GM12878 (cell line): Measurements from ENCODE around the gene C6orf52. TPM values are rescaled to one million over a fixed set of nuclear protein-coding genes. Genes with fewer than 3 reads are reported as not detected.

Experiments used
- ATAC-seq: fragments of 200-7000 bp; cut with Tn5 transposase; 3 replicates; pipeline ENCODE4 v1.9.1; 2020; ENCODE audit warnings: mild to moderate bottlenecking, moderate library complexity
- BruUV-seq: library from RNA; stranded (reverse); fragments of 400-500 nt; replicated peaks from 2 replicates; lab custom pipeline; 2021; lab: Mats Ljungman, UMichigan
- CTCF ChIA-PET: fragments of 300-600 bp; sonication (Branson Sonifier 250); formaldehyde crosslinking; extraction: SDS; loops from one replicate; lab custom pipeline; 2021; ENCODE audit warnings: inconsistent platforms; lab: Yijun Ruan, JAX
- POLR2A ChIA-PET: fragments of 350-600 bp; formaldehyde crosslinking; extraction: SDS; loops from one replicate; lab custom pipeline; 2021; ENCODE audit warnings: inconsistent platforms; lab: Charles Lee
- RAD21 ChIA-PET: fragments of 300-600 bp; sonication (Branson Sonifier 250); formaldehyde crosslinking; loops from one replicate; lab custom pipeline; 2023; ENCODE audit warnings: antibody characterized with exemption; ENCODE audit not compliant: unreplicated experiment; lab: Charles Lee
- SMC1A ChIA-PET: fragments of 300-600 bp; sonication (Branson Sonifier 250); formaldehyde crosslinking; loops from one replicate; lab custom pipeline; 2023; ENCODE audit not compliant: unreplicated experiment, uncharacterized antibody; lab: Charles Lee
- DNase-seq: peaks from one replicate; pipeline ENCODE4 v3.0.0-alpha.2; 2011; ENCODE audit warnings: low read depth, low spot score
- FAIRE-seq: peaks from 3 replicates; lab custom pipeline; 2011; peaks lifted over from hg19 to GRCh38; lab: Jason Lieb, UNC
- H2AFZ ChIP-seq: 2 replicates; pipeline ENCODE4 v1.6.0; 2011; ENCODE audit warnings: low read depth, low read length, control low read depth; ENCODE audit not compliant: control insufficient read depth
- H3K27ac ChIP-seq: 2 replicates; pipeline ENCODE4 v1.5.1; 2011; ENCODE audit warnings: control low read depth; ENCODE audit not compliant: control insufficient read depth, insufficient read depth
- H3K27me3 ChIP-seq, 2 experiments: replicated peaks in 1 of 2; 2 replicates each; pipeline versions ENCODE4 v1.6.0 to v1.6.1; 2011; ENCODE audit warnings: low read length in 1 of 2; ENCODE audit not compliant: control insufficient read depth in 2 of 2, insufficient read depth in 2 of 2
- H3K36me3 ChIP-seq, 2 experiments: 2 replicates each; pipeline ENCODE4 v1.5.1; 2011; ENCODE audit warnings: low read length in 1 of 2; ENCODE audit not compliant: control insufficient read depth in 2 of 2, insufficient read depth in 2 of 2
- H3K4me1 ChIP-seq: 2 replicates; pipeline ENCODE4 v1.6.1; 2011; ENCODE audit warnings: mild to moderate bottlenecking, low read length, moderate library complexity, mixed read lengths; ENCODE audit not compliant: control insufficient read depth, insufficient read depth
- H3K4me2 ChIP-seq: 2 replicates; pipeline ENCODE4 v1.6.0; 2011; ENCODE audit warnings: control low read depth; ENCODE audit not compliant: control insufficient read depth, insufficient read depth
- H3K4me3 ChIP-seq: fragments of 200-600 bp; sonication (generic); 2 replicates; pipeline ENCODE4 v1.5.1; 2016
- H3K79me2 ChIP-seq: 2 replicates; pipeline ENCODE4 v1.6.0; 2011; ENCODE audit warnings: low read length; ENCODE audit not compliant: control insufficient read depth, insufficient read depth
- H3K9ac ChIP-seq: 2 replicates; pipeline ENCODE4 v1.8.0; 2011; ENCODE audit warnings: low read length, control low read depth, mixed read lengths; ENCODE audit not compliant: control insufficient read depth, insufficient read depth
- H3K9me3 ChIP-seq: replicated peaks from 3 replicates; pipeline ENCODE4 v1.5.1; 2011; ENCODE audit warnings: mild to moderate bottlenecking, low read length; ENCODE audit not compliant: control insufficient read depth, insufficient read depth
- H4K20me1 ChIP-seq: 2 replicates; pipeline ENCODE4 v1.6.0; 2011; ENCODE audit not compliant: control insufficient read depth, insufficient read depth
- ATF3 ChIP-seq: IDR thresholded peaks from 2 replicates; pipeline ENCODE4 v1.6.1; 2011; ENCODE audit warnings: low read depth, mild to moderate bottlenecking, low read length, moderate library complexity, borderline replicate concordance; ENCODE audit errors: extremely low read depth
- CTCF ChIP-seq, 3 experiments: IDR thresholded peaks in 2 of 3; conservative IDR thresholded peaks in 1 of 3; 2 replicates each; pipeline ENCODE4 v1.5.1; 2011; ENCODE audit warnings: low read depth in 3 of 3, low read length in 3 of 3, mild to moderate bottlenecking in 3 of 3, control low read depth in 2 of 3, moderate library complexity in 2 of 3, inconsistent platforms in 1 of 3, mixed read lengths in 1 of 3; ENCODE audit not compliant: control insufficient read depth in 2 of 3, insufficient read depth in 1 of 3; ENCODE audit errors: extremely low read depth in 1 of 3
- HDAC6 ChIP-seq: fragments of 200-600 bp; sonication (generic); IDR thresholded peaks from one replicate; pipeline ENCODE4 v1.8.0; 2017; ENCODE audit warnings: antibody characterized with exemption; ENCODE audit not compliant: unreplicated experiment
- JUNB ChIP-seq: IDR thresholded peaks from 2 replicates; pipeline ENCODE4 v1.6.1; 2016; ENCODE audit warnings: antibody characterized with exemption, mild to moderate bottlenecking
- KDM1A ChIP-seq: fragments of 200-600 bp; sonication (generic); IDR thresholded peaks from 2 replicates; pipeline ENCODE4 v1.6.1; 2016; ENCODE audit warnings: borderline replicate concordance
- NFYB ChIP-seq: IDR thresholded peaks from 2 replicates; pipeline ENCODE4 v1.6.1; 2011; ENCODE audit warnings: low read depth, mild to moderate bottlenecking, low read length, improper control_type of control experiment, moderate library complexity; ENCODE audit not compliant: insufficient read depth
- POU2F2 ChIP-seq: IDR thresholded peaks from 3 replicates; pipeline ENCODE4 v1.6.1; 2011; ENCODE audit warnings: low read depth, mild to moderate bottlenecking, low read length, borderline replicate concordance
- SMC3 ChIP-seq: IDR thresholded peaks from 2 replicates; pipeline ENCODE4 v1.6.1; 2011; ENCODE audit warnings: low read length, improper control_type of control experiment, borderline replicate concordance
- STAT3 ChIP-seq: IDR thresholded peaks from 2 replicates; pipeline ENCODE4 v1.6.1; 2011; ENCODE audit warnings: low read depth, low read length, improper control_type of control experiment
- SUPT20H ChIP-seq: IDR thresholded peaks from 2 replicates; pipeline ENCODE4 v1.6.1; 2011; ENCODE audit warnings: low read depth, mild to moderate bottlenecking, low read length, moderate library complexity, borderline replicate concordance; ENCODE audit not compliant: control insufficient read depth
- TCF7 ChIP-seq: IDR thresholded peaks from 2 replicates; pipeline ENCODE4 v1.6.1; 2014; ENCODE audit warnings: antibody characterized with exemption, borderline replicate concordance
- WGBS: methylation state at CpG from one replicate; pipeline ENCODE4 v1.1.6; 2016; ENCODE audit warnings: low lambda C conversion rate; ENCODE audit not compliant: insufficient replicate concordance, insufficient coverage; ENCODE audit errors: missing lambda C conversion rate; 5-methylcytosine and 5-hydroxymethylcytosine counted together
- in situ Hi-C: fragments of 300-500 bp; cut with MboI; formaldehyde crosslinking; loops from 9 replicates; pipeline ENCODE4 v1.14.3; 2018; ENCODE audit warnings: mixed read lengths
- intact Hi-C: fragments of 100-400 bp; cut with micrococcal nuclease; formaldehyde crosslinking; loops from one replicate; pipeline ENCODE4 v1.14.2; 2022; ENCODE audit not compliant: unreplicated experiment
- polyA plus RNA-seq, 11 experiments: library from polyadenylated mRNA; depleted of rRNA in 4 of 11; unstranded in 6 of 11; stranded (reverse) in 5 of 11; fragments of >200 nt; fragmentation: Nextera tagmentation in 4 of 11; fragmentation: Illumina TruSeq in 1 of 11; extraction: Ambion mirVana in 4 of 11; extraction: Trizol in 1 of 11; gene quantifications; 1 replicate in 1 of 11; 2 replicates in 10 of 11; pipeline versions ENCODE4 v1.2.1 to v1.2.3, GENCODE V29; 2011 to 2016; ENCODE audit warnings: inconsistent platforms in 2 of 11, missing spikeins in 2 of 11, low read depth in 1 of 11
- total RNA-seq, 4 experiments: library from RNA; depleted of rRNA in 3 of 4; stranded (reverse); fragments of >200 nt in 3 of 4; fragmentation: Illumina TruSeq in 1 of 4; extraction: Trizol in 1 of 4; gene quantifications; 2 replicates each; pipeline versions ENCODE4 v1.2.1 to v1.2.3, GENCODE V29; 2013 to 2021
- TF ChIP-seq, protein P1 (sequence below): fragments of 450-650 bp; IDR thresholded peaks from 2 replicates; pipeline ENCODE4 v1.6.1; 2017; ENCODE audit warnings: mild to moderate bottlenecking, low read depth, inconsistent platforms; ENCODE audit not compliant: poor library complexity, severe bottlenecking

The C6orf52 gene
- total and polyA plus RNA-seq, 10 of the 15 experiments (the other 5 are each of a cell fraction or from before 2014, with no cell fraction given): 2.7 to 15.1 (median 4.9) TPM

DNA sequence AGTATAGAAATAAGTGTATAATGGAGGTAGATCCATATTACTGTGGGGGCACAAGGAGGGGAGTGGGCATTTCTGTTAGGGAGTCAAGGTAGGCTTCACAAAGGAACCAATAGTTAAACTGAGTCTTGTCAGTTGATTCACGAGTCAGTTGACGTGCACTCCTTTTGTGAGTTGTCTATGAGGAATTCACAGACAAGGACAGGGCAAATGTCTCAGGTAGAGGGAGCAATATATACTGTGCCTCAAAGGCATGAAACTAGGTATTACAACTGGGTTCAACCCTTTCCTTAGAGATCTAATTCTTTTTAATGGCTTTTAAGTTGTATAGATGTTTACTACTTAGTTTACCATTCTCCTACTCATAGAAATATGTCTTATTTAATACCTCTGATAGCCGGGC lies 39.4 kb upstream of the C6orf52 start (continued):
- TF ChIP-seq SUPT20H: no peak
- no peak for TF ChIP-seq CTCF (IDR thresholded peaks at IDR 0.05 in 2 of 3, conservative IDR thresholded peaks at IDR 0.05 in 1 of 3; ENCODE audit: control insufficient read depth in 2 of 3, extremely low read depth in 1 of 3, insufficient read depth in 1 of 3, low read depth in 3 of 3, low read length in 3 of 3)
- no peak for TF ChIP-seq KDM1A
- no peak for TF ChIP-seq ATF3
- no peak for TF ChIP-seq POU2F2
- no peak for TF ChIP-seq SMC3

- 94% methylated on average over 17 of the region's 17 CpGs for WGBS
- FAIRE-seq (no peak), DNase-seq (no peak), ATAC-seq (no peak)
- H3K27me3 ChIP-seq: no peaks in the 10 kb centered on the region
- no peak overlapping the region for H2AFZ ChIP-seq
- ChIA-PET SMC1A (interaction anchor here (1.2 to 2.5 kb wide), 2 partner anchors 13 to 66 kb away, joined by 3 to 7 read pairs; no protein-coding TSS in a partner anchor), CTCF (interaction anchor here (0.6 kb wide), 1 partner anchor 15 kb away, joined by 3 read pairs; the partner anchor contains the start of gene TMEM14B), RAD21 (no interaction called here), POLR2A (interaction anchor here (0.5 kb wide), 1 partner anchor 294 kb away, joined by 4 read pairs; no protein-coding TSS in a partner anchor)
- no TSS peak for BruUV-seq
- H3K4me2 ChIP-seq: no peak overlapping the region
- no peaks in the 10 kb centered on the region for H3K79me2 ChIP-seq
- no peak overlapping the region for H3K9ac ChIP-seq
- peaks cover 2 to 3% of the 10 kb centered on the region in 2 experiments; a peak in 1 of 4 replicates for H3K36me3 ChIP-seq
- in situ Hi-C loops: no loop called here
- TF ChIP-seq, protein P1, sequence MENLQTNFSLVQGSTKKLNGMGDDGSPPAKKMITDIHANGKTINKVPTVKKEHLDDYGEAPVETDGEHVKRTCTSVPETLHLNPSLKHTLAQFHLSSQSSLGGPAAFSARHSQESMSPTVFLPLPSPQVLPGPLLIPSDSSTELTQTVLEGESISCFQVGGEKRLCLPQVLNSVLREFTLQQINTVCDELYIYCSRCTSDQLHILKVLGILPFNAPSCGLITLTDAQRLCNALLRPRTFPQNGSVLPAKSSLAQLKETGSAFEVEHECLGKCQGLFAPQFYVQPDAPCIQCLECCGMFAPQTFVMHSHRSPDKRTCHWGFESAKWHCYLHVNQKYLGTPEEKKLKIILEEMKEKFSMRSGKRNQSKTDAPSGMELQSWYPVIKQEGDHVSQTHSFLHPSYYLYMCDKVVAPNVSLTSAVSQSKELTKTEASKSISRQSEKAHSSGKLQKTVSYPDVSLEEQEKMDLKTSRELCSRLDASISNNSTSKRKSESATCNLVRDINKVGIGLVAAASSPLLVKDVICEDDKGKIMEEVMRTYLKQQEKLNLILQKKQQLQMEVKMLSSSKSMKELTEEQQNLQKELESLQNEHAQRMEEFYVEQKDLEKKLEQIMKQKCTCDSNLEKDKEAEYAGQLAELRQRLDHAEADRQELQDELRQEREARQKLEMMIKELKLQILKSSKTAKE: no peak
- no peak for TF ChIP-seq TCF7
- TF ChIP-seq HDAC6: no peak
- no peak for TF ChIP-seq JUNB
- TF ChIP-seq NFYB: peak; percentile 78
- TF ChIP-seq STAT3: no peak
- H3K27ac ChIP-seq: no peak overlapping the region
- H3K9me3 ChIP-seq: no peaks in the 10 kb centered on the region
- H4K20me1 ChIP-seq: no peaks in the 10 kb centered on the region
- no peak overlapping the region for H3K4me3 ChIP-seq
- no peaks in the 10 kb centered on the region for H3K4me1 ChIP-seq
- intact Hi-C loops: no loop called here
Measured at GRCh38 chr6:10733151-10733715, 38.8 kb upstream of the C6orf52 start.
